Neural cell (in vitro differentiated cells): ENCODE results near the gene CLEC12A.

ENCODE experiments used
- CTCF ChIP-seq: fragments of 450-650 bp; IDR thresholded peaks from 2 replicates; pipeline ENCODE4 v1.5.1; 2014; ENCODE audit warnings: antibody characterized with exemption, mild to moderate bottlenecking, moderate library complexity; ENCODE audit not compliant: poor library complexity, severe bottlenecking
- MXI1 ChIP-seq: fragments of 450-650 bp; conservative IDR thresholded peaks from 2 replicates; pipeline ENCODE4 v1.6.1; 2014; ENCODE audit warnings: antibody characterized with exemption, mild to moderate bottlenecking; ENCODE audit not compliant: poor library complexity, severe bottlenecking
- RAD21 ChIP-seq: fragments of 450-650 bp; conservative IDR thresholded peaks from 2 replicates; pipeline ENCODE4 v1.6.1; 2014; ENCODE audit warnings: antibody characterized with exemption, mild to moderate bottlenecking, moderate library complexity
- SMC3 ChIP-seq: fragments of 450-650 bp; conservative IDR thresholded peaks from 2 replicates; pipeline ENCODE4 v1.6.1; 2014; ENCODE audit warnings: antibody characterized with exemption, mild to moderate bottlenecking, moderate library complexity; ENCODE audit not compliant: poor library complexity
- TAF1 ChIP-seq: IDR thresholded peaks from 2 replicates; pipeline ENCODE4 v1.6.1; 2012; ENCODE audit warnings: low read depth

DNA sequence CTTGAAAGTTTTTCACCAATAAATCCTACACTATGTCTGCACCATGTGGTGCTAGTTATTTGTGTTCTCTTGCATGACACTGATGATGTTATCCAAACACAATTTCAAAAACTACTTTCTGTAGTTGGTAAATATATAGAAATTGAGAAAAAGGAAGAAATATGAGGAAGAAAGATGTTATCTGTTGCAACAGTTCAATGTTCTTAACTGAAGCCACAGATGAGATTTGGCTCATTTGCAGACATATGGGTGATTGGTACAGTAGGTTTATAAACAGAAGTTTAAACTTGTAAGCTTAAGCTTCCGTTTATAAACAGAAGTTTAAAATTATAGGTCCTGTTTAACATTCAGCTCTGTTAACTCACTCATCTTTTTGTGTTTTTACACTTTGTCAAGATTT, at the start of gene CLEC12A:
- TF ChIP-seq RAD21 (no peak), CTCF (no peak), SMC3 (no peak), MXI1 (no peak), TAF1 (no peak)
